G401 (cell line): ENCODE measurements around the gene LHX6. TPM values are rescaled to one million over a fixed set of nuclear protein-coding genes. Genes with fewer than 3 reads are reported as not detected.

ENCODE experiments used
- DNase-seq: peaks from one replicate; pipeline ENCODE4 v3.0.0-alpha.2; 2015; ENCODE audit warnings: low spot score
- in situ Hi-C: cut with HindIII; loops from 2 replicates; pipeline ENCODE4 v1.10.0; 2016; ENCODE audit warnings: low sequenced_read_pairs, mixed read lengths
- total RNA-seq: library from RNA; depleted of rRNA; stranded (reverse); fragments of >200 nt; shearing (Covaris generic); gene quantifications from 2 replicates; pipeline ENCODE4 v1.2.3, GENCODE V29; 2014; rRNA removed

LHX6 gene
- 23.9 and 34.8 TPM in 2 replicates for total RNA-seq

- in situ Hi-C loops: no loop called here
- DNase-seq: no peak
These were observed at the start of gene LHX6 for GRCh38 chr9:122228568-122229484. LHX6 (minus strand) TSS chr9:122228957; CDS start chr9:122228740, 217 bp downstream.

- in situ Hi-C loops: no loop called here
- no peak for DNase-seq
These were observed 48.6 kb upstream of the LHX6 start for GRCh38 chr9:122277285-122277897.

GRCh38 chr9:122276096-122276495, 47.3 kb upstream of the LHX6 start:
- no peak for DNase-seq
- in situ Hi-C loops: no loop called here

- in situ Hi-C loops: no loop called here
- no peak for DNase-seq
These were observed 45.3 kb upstream of the LHX6 start for GRCh38 chr9:122274055-122274454.

- in situ Hi-C loops: no loop called here
These were observed 39.5 kb upstream of the LHX6 start for GRCh38 chr9:122268041-122268814.

GRCh38 chr9:122265149-122265915, 36.6 kb upstream of the LHX6 start:
- in situ Hi-C loops: no loop called here
- DNase-seq: no peak

More at GRCh38 chr9:122268041-122268814, 39.5 kb upstream of the LHX6 start:
- DNase-seq: no peak

GRCh38 chr9:122264360-122265148, 35.8 kb upstream of the LHX6 start, which contains the start of the genes MRRF and RBM18:
MRRF (plus strand) TSS chr9:122264882; CDS start chr9:122270892, 6,010 bp downstream.
RBM18 (minus strand) TSS chr9:122264840; CDS start chr9:122261492, 3,348 bp downstream.
- in situ Hi-C loops: no loop called here

GRCh38 chr9:122263699-122264349, 35.1 kb upstream of the LHX6 start:
- DNase-seq: no peak
- in situ Hi-C loops: no loop called here

More at GRCh38 chr9:122264360-122265148, 35.8 kb upstream of the LHX6 start, which contains the start of the genes MRRF and RBM18:
- peak; percentile 90 for DNase-seq

- DNase-seq: no peak
- in situ Hi-C loops: no loop called here
These were observed 33.3 kb upstream of the LHX6 start for GRCh38 chr9:122262073-122262472.

- no peak for DNase-seq
- in situ Hi-C loops: no loop called here
These were observed 32.7 kb upstream of the LHX6 start for GRCh38 chr9:122261469-122261881.

GRCh38 chr9:122258886-122259415, 30.2 kb upstream of the LHX6 start:
- no peak for DNase-seq
- in situ Hi-C loops: no loop called here

- DNase-seq: no peak
- in situ Hi-C loops: no loop called here
These were observed 27.4 kb upstream of the LHX6 start for GRCh38 chr9:122256206-122256605.

GRCh38 chr9:122254761-122255160, 26.0 kb upstream of the LHX6 start:
- in situ Hi-C loops: no loop called here
- DNase-seq: no peak

- no peak for DNase-seq
These were observed 24.0 kb upstream of the LHX6 start for GRCh38 chr9:122252796-122253195.

GRCh38 chr9:122251351-122251750, 22.6 kb upstream of the LHX6 start:
- in situ Hi-C loops: no loop called here

More at GRCh38 chr9:122252796-122253195, 24.0 kb upstream of the LHX6 start:
- in situ Hi-C loops: no loop called here

GRCh38 chr9:122248448-122248865, 19.7 kb upstream of the LHX6 start:
- in situ Hi-C loops: no loop called here
- no peak for DNase-seq

More at GRCh38 chr9:122251351-122251750, 22.6 kb upstream of the LHX6 start:
- no peak for DNase-seq

GRCh38 chr9:122246666-122247065, 17.9 kb upstream of the LHX6 start:
- in situ Hi-C loops: no loop called here
- no peak for DNase-seq
